Chondrocyte (in vitro differentiated cells): ENCODE measurements around the gene BDKRB1. TPM values are rescaled to one million over a fixed set of nuclear protein-coding genes. Genes with fewer than 3 reads are reported as not detected.

ENCODE experiments used
- DNase-seq: peaks from one replicate; pipeline ENCODE4 v3.0.0; 2021; ENCODE audit warnings: mixed read lengths, low spot score
- H3K27ac Mint-ChIP-seq: one replicate; pipeline ENCODE4 v1.8.0; 2021; ENCODE audit warnings: mild to moderate bottlenecking, moderate library complexity, mixed read lengths; ENCODE audit not compliant: unreplicated experiment
- H3K27me3 Mint-ChIP-seq: 2 replicates; pipeline ENCODE4 v1.8.0; 2021; ENCODE audit warnings: low read depth, mixed read lengths
- H3K36me3 Mint-ChIP-seq: 2 replicates; pipeline ENCODE4 v1.8.0; 2021; ENCODE audit warnings: low read depth, mixed read lengths
- H3K4me1 Mint-ChIP-seq: 2 replicates; pipeline ENCODE4 v1.8.0; 2021; ENCODE audit warnings: low read depth, mild to moderate bottlenecking, mixed read lengths
- H3K4me3 Mint-ChIP-seq: one replicate; pipeline ENCODE4 v1.8.0; 2021; ENCODE audit warnings: mild to moderate bottlenecking, moderate library complexity, mixed read lengths; ENCODE audit not compliant: unreplicated experiment
- H3K9me3 Mint-ChIP-seq: 2 replicates; pipeline ENCODE4 v1.8.0; 2021; ENCODE audit warnings: low read depth, mixed read lengths
- CTCF ChIP-seq: fragments of 200-600 bp; sonication (generic); IDR thresholded peaks from 2 replicates; pipeline ENCODE4 v1.5.0; 2021; ENCODE audit warnings: antibody characterized with exemption, mild to moderate bottlenecking, moderate library complexity
- total RNA-seq: library from RNA; stranded (reverse); gene quantifications from 3 replicates; pipeline ENCODE4 v1.2.1, GENCODE V29; 2021

BDKRB1 gene
- total RNA-seq, 1 donor from 2014 or later, result not detected

- Mint-ChIP-seq H3K27ac (no peak overlapping the region), H3K4me1 (peaks cover 25% of the 10 kb centered on the region)
- DNase-seq, result peak; percentile 59
Measured at GRCh38 chr14:96252323-96252998, 3.5 kb upstream of the BDKRB1 start.

GRCh38 chr14:96252999-96253539 is 2.9 kb upstream of the BDKRB1 start:
- Mint-ChIP-seq H3K4me1 (peaks cover 25% of the 10 kb centered on the region), H3K9me3 (no peaks in the 10 kb centered on the region), H3K27ac (peak overlapping the region; percentile 81)

More at GRCh38 chr14:96252323-96252998, 3.5 kb upstream of the BDKRB1 start:
- Mint-ChIP-seq H3K36me3 (no peaks in the 10 kb centered on the region), H3K9me3 (no peaks in the 10 kb centered on the region), H3K4me3 (no peak overlapping the region), H3K27me3 (peaks cover 4% of the 10 kb centered on the region)
- no peak for TF ChIP-seq CTCF

GRCh38 chr14:96254687-96255086 is 1.3 kb upstream of the BDKRB1 start:
- Mint-ChIP-seq H3K4me1 (peaks cover 25% of the 10 kb centered on the region), H3K4me3 (no peak overlapping the region), H3K27ac (no peak overlapping the region), H3K27me3 (peaks cover 4% of the 10 kb centered on the region), H3K9me3 (no peaks in the 10 kb centered on the region), H3K36me3 (no peaks in the 10 kb centered on the region)
- DNase-seq, result peak; percentile 57
- TF ChIP-seq CTCF, result no peak

More at GRCh38 chr14:96252999-96253539, 2.9 kb upstream of the BDKRB1 start:
- no peaks in the 10 kb centered on the region for H3K36me3 Mint-ChIP-seq
- H3K27me3 Mint-ChIP-seq, result peaks cover 4% of the 10 kb centered on the region
- TF ChIP-seq CTCF, result no peak
- H3K4me3 Mint-ChIP-seq, result no peak overlapping the region
- peak; percentile 52 for DNase-seq

- no peak overlapping the region for H3K4me3 Mint-ChIP-seq
- peaks cover 31% of the 10 kb centered on the region for H3K4me1 Mint-ChIP-seq
- H3K27me3 Mint-ChIP-seq, result peaks cover 4% of the 10 kb centered on the region
- H3K27ac Mint-ChIP-seq, result no peak overlapping the region
- peaks cover 6% of the 10 kb centered on the region for H3K36me3 Mint-ChIP-seq
- no peak for TF ChIP-seq CTCF
- H3K9me3 Mint-ChIP-seq, result peaks cover 7% of the 10 kb centered on the region
- DNase-seq, result no peak
Measured at GRCh38 chr14:96256407-96256806, 397 bp downstream of the BDKRB1 start.

- peaks cover 28% of the 10 kb centered on the region for H3K4me1 Mint-ChIP-seq
- H3K4me3 Mint-ChIP-seq, result no peak overlapping the region
- TF ChIP-seq CTCF, result no peak
- peaks cover 7% of the 10 kb centered on the region for H3K9me3 Mint-ChIP-seq
- H3K27ac Mint-ChIP-seq, result no peak overlapping the region
- peaks cover 4% of the 10 kb centered on the region for H3K27me3 Mint-ChIP-seq
- DNase-seq, result peak; percentile 39
- peaks cover 6% of the 10 kb centered on the region for H3K36me3 Mint-ChIP-seq
Measured at GRCh38 chr14:96257056-96257455, 1.0 kb downstream of the BDKRB1 start.
